Sciatic nerve (tissue), 2 donors: ENCODE results near the gene FBXO5. TPM values are rescaled to one million over a fixed set of nuclear protein-coding genes. Genes with fewer than 3 reads are reported as not detected.
"Not testable (repeated sequence)": the region's sequence is repeated elsewhere in the genome, so short reads cannot be mapped to it uniquely, and the experiment has no call there.

Experiments
- ATAC-seq: fragments of 200-7000 bp; cut with Tn5 transposase; one replicate; pipeline ENCODE4 v1.9.1; 2020; ENCODE audit warnings: mild to moderate bottlenecking, moderate library complexity
- DNase-seq: peaks from one replicate; pipeline ENCODE4 v3.0.0-alpha.2; 2020; ENCODE audit warnings: low spot score
- intact Hi-C: fragments of 100-400 bp; cut with DNase I; formaldehyde crosslinking; loops from one replicate; pipeline ENCODE4 v1.14.2; 2022
- total RNA-seq: library from RNA; stranded (reverse); fragmentation: NEBNext Ultra II Directional; extraction: Animal tissue kit (Norgen Biotek cat#: 25700); gene quantifications from one replicate; pipeline ENCODE4 v1.2.1, GENCODE V29; 2021
- donor health status: DM: no; HTN: no; CAD: no.
- donor health status: DM: no; HTN: no; CAD: no.

The FBXO5 gene
- 5.1 TPM for total RNA-seq

- intact Hi-C loops = no loop called here
- DNase-seq = peak; percentile 98
- ATAC-seq = peak; percentile 98
Observed at GRCh38 chr6:152982904-152983636, at the start of gene FBXO5. FBXO5 (minus strand) TSS chr6:152983041; CDS start chr6:152982959, 82 bp downstream.

GRCh38 chr6:153032255-153032882 is 49.5 kb upstream of the FBXO5 start:
- intact Hi-C loops = no loop called here
- DNase-seq (no peak), ATAC-seq (no peak)

- no peak for ATAC-seq
- DNase-seq = no peak
- intact Hi-C loops = no loop called here
Observed at GRCh38 chr6:153031335-153031955, 48.6 kb upstream of the FBXO5 start.

GRCh38 chr6:153028963-153029362 is 46.1 kb upstream of the FBXO5 start:
- ATAC-seq (no peak), DNase-seq (no peak)
- intact Hi-C loops = no loop called here

- DNase-seq = no peak
- no peak for ATAC-seq
- intact Hi-C loops = no loop called here
Observed at GRCh38 chr6:153028286-153028685, 45.4 kb upstream of the FBXO5 start.

GRCh38 chr6:153027480-153027879 is 44.6 kb upstream of the FBXO5 start:
- no peak for DNase-seq
- intact Hi-C loops = no loop called here
- ATAC-seq = no peak

GRCh38 chr6:153024709-153025017 is 41.8 kb upstream of the FBXO5 start:
- DNase-seq (no peak), ATAC-seq (no peak)
- intact Hi-C loops = no loop called here

- intact Hi-C loops = no loop called here
- DNase-seq = no peak
Observed at GRCh38 chr6:153023977-153024708, 41.3 kb upstream of the FBXO5 start.

GRCh38 chr6:153018355-153018754 is 35.5 kb upstream of the FBXO5 start:
- ATAC-seq = no peak
- intact Hi-C loops = no loop called here
- DNase-seq = no peak

More at GRCh38 chr6:153023977-153024708, 41.3 kb upstream of the FBXO5 start:
- ATAC-seq = peak; percentile 76

- DNase-seq (no peak), ATAC-seq (no peak)
- intact Hi-C loops = no loop called here
Observed at GRCh38 chr6:153016846-153017245, 34.0 kb upstream of the FBXO5 start.

GRCh38 chr6:153015094-153015640 is 32.3 kb upstream of the FBXO5 start:
- no peak for DNase-seq
- no peak for ATAC-seq
- intact Hi-C loops = no loop called here

GRCh38 chr6:153013438-153013837 is 30.6 kb upstream of the FBXO5 start:
- DNase-seq (no peak), ATAC-seq (no peak)
- intact Hi-C loops = no loop called here

GRCh38 chr6:153012856-153013255 is 30.0 kb upstream of the FBXO5 start:
- no peak for DNase-seq
- no peak for ATAC-seq
- intact Hi-C loops = no loop called here

GRCh38 chr6:153003366-153003690 is 20.5 kb upstream of the FBXO5 start:
- DNase-seq (no peak), ATAC-seq (peak; percentile 7)
- intact Hi-C loops = no loop called here

GRCh38 chr6:153002613-153003365 is 19.9 kb upstream of the FBXO5 start, which contains the start of gene MTRF1L:
MTRF1L (minus strand) TSS chr6:153002709; CDS start chr6:153002685, 24 bp downstream.
- ATAC-seq (peak; percentile 99), DNase-seq (peak; percentile 96)
- intact Hi-C loops = no loop called here

GRCh38 chr6:153001767-153002612 is 19.1 kb upstream of the FBXO5 start:
- intact Hi-C loops = no loop called here
- ATAC-seq (no peak), DNase-seq (no peak)

- intact Hi-C loops = not testable (repeated sequence)
Observed at GRCh38 chr6:153000790-153001189, 17.9 kb upstream of the FBXO5 start.

GRCh38 chr6:153000243-153000642 is 17.4 kb upstream of the FBXO5 start:
- intact Hi-C loops = no loop called here
- no peak for ATAC-seq
- DNase-seq = no peak

More at GRCh38 chr6:153000790-153001189, 17.9 kb upstream of the FBXO5 start:
- DNase-seq, ATAC-seq: not testable (repeated sequence)
